Measurements from ENCODE around the gene HS3ST5. TPM values are rescaled to one million over a fixed set of nuclear protein-coding genes. Genes with fewer than 3 reads are reported as not detected.

HS3ST5 gene
- total RNA-seq, 5 donors from 2014 or later (not counting 1 experiment from before 2014, with no cell fraction given), result not detected

DNA sequence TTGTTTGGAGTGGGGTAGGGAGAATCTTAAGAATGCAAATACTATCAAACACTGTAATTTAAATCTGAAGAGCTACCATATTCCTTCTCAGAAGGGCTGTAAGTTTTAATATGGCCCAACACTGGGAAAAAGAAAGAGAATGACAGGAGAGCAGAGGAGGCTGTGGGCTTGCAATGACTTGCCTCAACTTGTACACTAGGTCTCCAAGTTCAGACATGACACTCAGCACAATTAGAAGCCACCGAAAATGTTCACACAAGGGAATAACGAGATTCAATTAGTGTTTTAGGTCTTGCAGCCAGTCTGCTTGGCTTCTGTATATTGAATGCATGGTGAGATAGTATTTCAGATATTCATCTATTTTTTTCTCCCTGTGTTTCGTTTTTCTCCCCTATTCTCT is 89.4 kb downstream of the HS3ST5 start:
- no CpG with 5 or more reads among the region's 3 CpGs for WGBS (ENCODE audit: insufficient coverage)
- DNase-seq, result no peak

GRCh38 chr6:114249522-114249921 is 93.3 kb downstream of the HS3ST5 start:
- H3K27ac Mint-ChIP-seq, result no peak overlapping the region
- DNase-seq (no peak), ATAC-seq (replicated peaks in 1 of 4) (no peak)
- no peaks in the 10 kb centered on the region for H3K36me3 ChIP-seq (ENCODE audit: control insufficient read depth in 2 of 2, extremely low read depth in 1 of 2, insufficient read depth in 1 of 2, low read length in 1 of 2)
- H3K27me3 Mint-ChIP-seq, result no peaks in the 10 kb centered on the region
- POLR2A ChIA-PET, result no interaction called here
- H3K9me3 ChIP-seq, result no peaks in the 10 kb centered on the region
- H3K27ac ChIP-seq (ENCODE audit: low read length), result no peak overlapping the region
- H3K4me3 ChIP-seq (ENCODE audit: control insufficient read depth in 1 of 2, extremely low read depth in 1 of 2, low read length in 1 of 2), result no peak overlapping the region
- H3K4me1 Mint-ChIP-seq, result no peaks in the 10 kb centered on the region
- CTCF ChIA-PET, result no interaction called here
- H3K27me3 ChIP-seq (replicated peaks in 1 of 2; ENCODE audit: control insufficient read depth in 2 of 2, extremely low read depth in 1 of 2, insufficient read depth in 2 of 2, low read length in 1 of 2), result no peaks in the 10 kb centered on the region
- no peaks in the 10 kb centered on the region for H3K4me1 ChIP-seq (ENCODE audit: control insufficient read depth in 1 of 2, extremely low read depth in 1 of 2, insufficient read depth in 2 of 2, low read length in 2 of 2)
- peaks cover 0 to 7% (median 7%) of the 10 kb centered on the region in 3 donors for H3K9me3 Mint-ChIP-seq
- no peak overlapping the region for H3K4me3 Mint-ChIP-seq
- WGBS (ENCODE audit: insufficient coverage), result 17% methylated on average over 1 of the region's 1 CpG
- no peaks in the 10 kb centered on the region for H3K36me3 Mint-ChIP-seq

More for the DNA sequence above, 89.4 kb downstream of the HS3ST5 start:
- Histone ChIP-seq H3K36me3 (ENCODE audit: control insufficient read depth in 2 of 2, extremely low read depth in 1 of 2, insufficient read depth in 1 of 2, low read length in 1 of 2) (no peaks in the 10 kb centered on the region), H3K4me3 (ENCODE audit: control insufficient read depth in 1 of 2, extremely low read depth in 1 of 2, low read length in 1 of 2) (no peak overlapping the region), H3K4me1 (ENCODE audit: control insufficient read depth in 1 of 2, extremely low read depth in 1 of 2, insufficient read depth in 2 of 2, low read length in 2 of 2) (no peaks in the 10 kb centered on the region), H3K9me3 (no peaks in the 10 kb centered on the region), H3K27me3 (replicated peaks in 1 of 2; ENCODE audit: control insufficient read depth in 2 of 2, extremely low read depth in 1 of 2, insufficient read depth in 2 of 2, low read length in 1 of 2) (no peaks in the 10 kb centered on the region), H3K27ac (ENCODE audit: low read length) (no peak overlapping the region)
- Mint-ChIP-seq H3K4me1 (no peaks in the 10 kb centered on the region), H3K27me3 (no peaks in the 10 kb centered on the region), H3K27ac (no peak overlapping the region), H3K36me3 (no peaks in the 10 kb centered on the region), H3K9me3 (peaks cover 0 to 7% (median 7%) of the 10 kb centered on the region in 3 donors), H3K4me3 (no peak overlapping the region)
- POLR2A ChIA-PET, result no interaction called here
- CTCF ChIA-PET, result no interaction called here
- ATAC-seq (replicated peaks in 1 of 4), result no peak

DNA sequence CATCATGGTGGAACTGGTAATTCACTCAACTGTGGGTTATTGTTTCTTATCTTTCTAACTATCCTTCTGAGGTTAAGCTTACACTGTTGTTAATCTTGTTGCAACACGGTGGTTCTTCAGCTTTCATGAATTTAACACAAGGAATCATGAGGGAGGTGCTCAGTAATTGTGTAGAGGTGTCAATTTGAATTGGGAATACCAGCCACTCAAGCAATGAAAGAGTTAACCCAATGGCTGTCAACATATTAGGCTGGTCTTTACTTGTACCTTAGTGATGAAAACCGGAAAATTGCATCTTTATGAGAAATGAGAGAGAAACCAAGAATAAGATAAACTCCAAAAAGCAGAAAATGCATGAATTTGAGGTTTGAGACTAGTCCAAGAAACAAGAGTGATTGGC is 95.7 kb downstream of the HS3ST5 start:
- H3K9me3 Mint-ChIP-seq, result peaks cover 0 to 4% (median 0%) of the 10 kb centered on the region in 3 donors
- CTCF ChIA-PET, result no interaction called here
- POLR2A ChIA-PET, result no interaction called here
- H3K4me1 Mint-ChIP-seq, result no peaks in the 10 kb centered on the region
- H3K36me3 Mint-ChIP-seq, result no peaks in the 10 kb centered on the region
- whole genome bisulfite sequencing (ENCODE audit: insufficient coverage), result no CpG with 5 or more reads among the region's 2 CpGs
- Histone ChIP-seq H3K9me3 (no peaks in the 10 kb centered on the region), H3K4me1 (ENCODE audit: control insufficient read depth in 1 of 2, extremely low read depth in 1 of 2, insufficient read depth in 2 of 2, low read length in 2 of 2) (no peaks in the 10 kb centered on the region), H3K27ac (ENCODE audit: low read length) (no peak overlapping the region), H3K36me3 (ENCODE audit: control insufficient read depth in 2 of 2, extremely low read depth in 1 of 2, insufficient read depth in 1 of 2, low read length in 1 of 2) (no peaks in the 10 kb centered on the region), H3K27me3 (replicated peaks in 1 of 2; ENCODE audit: control insufficient read depth in 2 of 2, extremely low read depth in 1 of 2, insufficient read depth in 2 of 2, low read length in 1 of 2) (no peaks in the 10 kb centered on the region), H3K4me3 (ENCODE audit: control insufficient read depth in 1 of 2, extremely low read depth in 1 of 2, low read length in 1 of 2) (no peak overlapping the region)
- no peak for ATAC-seq (replicated peaks in 1 of 4)
- DNase-seq, result no peak
- H3K27ac Mint-ChIP-seq, result no peak overlapping the region
- no peaks in the 10 kb centered on the region for H3K27me3 Mint-ChIP-seq
- no peak overlapping the region for H3K4me3 Mint-ChIP-seq

DNA sequence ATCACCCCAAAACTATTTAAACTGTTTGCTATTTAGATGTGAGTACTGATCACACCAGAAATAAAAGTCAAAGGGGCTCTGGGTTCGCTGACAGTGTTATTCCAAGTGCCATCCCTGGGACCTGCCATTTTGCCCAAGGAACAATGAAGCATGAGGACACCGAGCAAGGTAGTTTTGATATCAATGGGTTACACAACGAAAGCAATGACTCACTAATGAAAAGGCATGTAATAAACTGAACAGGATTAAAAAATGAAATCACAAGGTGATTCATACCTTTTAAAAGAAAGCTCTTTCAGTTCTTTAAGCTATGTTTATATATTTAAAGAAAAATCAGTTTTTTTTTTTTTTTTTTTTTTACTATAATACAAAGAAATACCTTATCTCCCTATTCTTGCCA is 102.0 kb downstream of the HS3ST5 start:
- ATAC-seq (replicated peaks in 1 of 4), result no peak
- Mint-ChIP-seq H3K9me3 (no peaks in the 10 kb centered on the region), H3K36me3 (no peaks in the 10 kb centered on the region), H3K4me1 (no peaks in the 10 kb centered on the region), H3K27ac (no peak overlapping the region), H3K4me3 (no peak overlapping the region), H3K27me3 (no peaks in the 10 kb centered on the region)
- no peak for DNase-seq
- ChIA-PET POLR2A (no interaction called here), CTCF (no interaction called here)
- Histone ChIP-seq H3K4me3 (ENCODE audit: control insufficient read depth in 1 of 2, extremely low read depth in 1 of 2, low read length in 1 of 2) (no peak overlapping the region), H3K36me3 (ENCODE audit: control insufficient read depth in 2 of 2, extremely low read depth in 1 of 2, insufficient read depth in 1 of 2, low read length in 1 of 2) (no peaks in the 10 kb centered on the region), H3K27me3 (replicated peaks in 1 of 2; ENCODE audit: control insufficient read depth in 2 of 2, extremely low read depth in 1 of 2, insufficient read depth in 2 of 2, low read length in 1 of 2) (no peaks in the 10 kb centered on the region), H3K27ac (ENCODE audit: low read length) (no peak overlapping the region), H3K9me3 (no peaks in the 10 kb centered on the region), H3K4me1 (ENCODE audit: control insufficient read depth in 1 of 2, extremely low read depth in 1 of 2, insufficient read depth in 2 of 2, low read length in 2 of 2) (no peaks in the 10 kb centered on the region)
- WGBS (ENCODE audit: insufficient coverage), result no CpG with 5 or more reads among the region's 3 CpGs

- POLR2A ChIA-PET, result no interaction called here
- CTCF ChIA-PET, result no interaction called here
- Mint-ChIP-seq H3K27ac (no peak overlapping the region), H3K36me3 (no peaks in the 10 kb centered on the region), H3K9me3 (peaks cover 0 to 4% (median 0%) of the 10 kb centered on the region in 3 donors), H3K27me3 (peaks cover 0 to 5% of the 10 kb centered on the region in 2 donors), H3K4me1 (no peaks in the 10 kb centered on the region), H3K4me3 (no peak overlapping the region)
- H3K36me3 ChIP-seq (ENCODE audit: control insufficient read depth in 2 of 2, extremely low read depth in 1 of 2, insufficient read depth in 1 of 2, low read length in 1 of 2), result no peaks in the 10 kb centered on the region
- H3K4me1 ChIP-seq (ENCODE audit: control insufficient read depth in 1 of 2, extremely low read depth in 1 of 2, insufficient read depth in 2 of 2, low read length in 2 of 2), result no peaks in the 10 kb centered on the region
- ATAC-seq (replicated peaks in 1 of 4), result no peak
- no peaks in the 10 kb centered on the region for H3K9me3 ChIP-seq
- no peak overlapping the region for H3K4me3 ChIP-seq (ENCODE audit: control insufficient read depth in 1 of 2, extremely low read depth in 1 of 2, low read length in 1 of 2)
- no CpG with 5 or more reads among the region's 2 CpGs for WGBS (ENCODE audit: insufficient coverage)
- H3K27ac ChIP-seq (ENCODE audit: low read length), result no peak overlapping the region
- no peaks in the 10 kb centered on the region for H3K27me3 ChIP-seq (replicated peaks in 1 of 2; ENCODE audit: control insufficient read depth in 2 of 2, extremely low read depth in 1 of 2, insufficient read depth in 2 of 2, low read length in 1 of 2)
- DNase-seq, result no peak
Measured at GRCh38 chr6:114228675-114229074, 114.1 kb downstream of the HS3ST5 start.

GRCh38 chr6:114227944-114228468 is 114.8 kb downstream of the HS3ST5 start:
- CTCF ChIA-PET, result interaction anchor here in 1 of 2 donors (0.6 kb wide), 1 partner anchor 82 kb away, joined by 3 read pairs; no protein-coding TSS in a partner anchor

GRCh38 chr6:114220241-114220640 is 122.6 kb downstream of the HS3ST5 start:
- WGBS (ENCODE audit: insufficient coverage), result no CpG with 5 or more reads among the region's 2 CpGs
- Mint-ChIP-seq H3K9me3 (peaks cover 0 to 5% (median 0%) of the 10 kb centered on the region in 3 donors), H3K4me1 (no peaks in the 10 kb centered on the region), H3K27me3 (peaks cover 0 to 5% of the 10 kb centered on the region in 2 donors), H3K4me3 (no peak overlapping the region), H3K27ac (no peak overlapping the region), H3K36me3 (no peaks in the 10 kb centered on the region)
- H3K27ac ChIP-seq (ENCODE audit: low read length), result no peak overlapping the region
- no peaks in the 10 kb centered on the region for H3K27me3 ChIP-seq (replicated peaks in 1 of 2; ENCODE audit: control insufficient read depth in 2 of 2, extremely low read depth in 1 of 2, insufficient read depth in 2 of 2, low read length in 1 of 2)
- no peak overlapping the region for H3K4me3 ChIP-seq (ENCODE audit: control insufficient read depth in 1 of 2, extremely low read depth in 1 of 2, low read length in 1 of 2)
- ChIA-PET POLR2A (interaction anchor here in 1 of 2 donors (0.8 kb wide), 1 partner anchor 24 kb away, joined by 3 read pairs; no protein-coding TSS in a partner anchor), CTCF (no interaction called here)
- H3K36me3 ChIP-seq (ENCODE audit: control insufficient read depth in 2 of 2, extremely low read depth in 1 of 2, insufficient read depth in 1 of 2, low read length in 1 of 2), result no peaks in the 10 kb centered on the region
- no peaks in the 10 kb centered on the region for H3K4me1 ChIP-seq (ENCODE audit: control insufficient read depth in 1 of 2, extremely low read depth in 1 of 2, insufficient read depth in 2 of 2, low read length in 2 of 2)
- DNase-seq (no peak), ATAC-seq (replicated peaks in 1 of 4) (no peak)
- H3K9me3 ChIP-seq, result no peaks in the 10 kb centered on the region

More at GRCh38 chr6:114227944-114228468, 114.8 kb downstream of the HS3ST5 start:
- no peaks in the 10 kb centered on the region for H3K36me3 ChIP-seq (ENCODE audit: control insufficient read depth in 2 of 2, extremely low read depth in 1 of 2, insufficient read depth in 1 of 2, low read length in 1 of 2)
- H3K27me3 ChIP-seq (replicated peaks in 1 of 2; ENCODE audit: control insufficient read depth in 2 of 2, extremely low read depth in 1 of 2, insufficient read depth in 2 of 2, low read length in 1 of 2), result no peaks in the 10 kb centered on the region
- Mint-ChIP-seq H3K4me1 (no peaks in the 10 kb centered on the region), H3K27ac (no peak overlapping the region), H3K9me3 (peaks cover 0 to 4% (median 0%) of the 10 kb centered on the region in 3 donors), H3K4me3 (no peak overlapping the region), H3K27me3 (peaks cover 0 to 5% of the 10 kb centered on the region in 2 donors), H3K36me3 (no peaks in the 10 kb centered on the region)
- no peak for DNase-seq
- ATAC-seq (replicated peaks in 1 of 4), result no peak
- POLR2A ChIA-PET, result no interaction called here
- H3K27ac ChIP-seq (ENCODE audit: low read length), result no peak overlapping the region
- no peaks in the 10 kb centered on the region for H3K9me3 ChIP-seq
- H3K4me1 ChIP-seq (ENCODE audit: control insufficient read depth in 1 of 2, extremely low read depth in 1 of 2, insufficient read depth in 2 of 2, low read length in 2 of 2), result no peaks in the 10 kb centered on the region
- no peak overlapping the region for H3K4me3 ChIP-seq (ENCODE audit: control insufficient read depth in 1 of 2, extremely low read depth in 1 of 2, low read length in 1 of 2)
- no CpG with 5 or more reads among the region's 2 CpGs for WGBS (ENCODE audit: insufficient coverage)

All from T-cell (primary cell).